Cardiac fibroblast (primary cell): Measurements from ENCODE around the gene ZNF718.
"Not testable (repeated sequence)": the region's sequence is repeated elsewhere in the genome, so short reads cannot be mapped to it uniquely, and the experiment has no call there.

ENCODE experiments used
- DNase-seq, 2 donors: peaks; one replicate each; pipeline versions ENCODE4 v3.0.0 to v3.0.0-alpha.2; 2010; ENCODE audit warnings: low read depth in 2 of 2
- H3K4me3 ChIP-seq, 2 donors: replicated peaks in 1 of 2; 1 replicate in 1 of 2; 2 replicates in 1 of 2; pipeline ENCODE4 v1.5.1; 2011; ENCODE audit warnings: low read depth in 2 of 2, low read length in 2 of 2, mild to moderate bottlenecking in 2 of 2, moderate library complexity in 1 of 2
- CTCF ChIP-seq: IDR thresholded peaks from one replicate; pipeline ENCODE4 v1.5.1; 2011; ENCODE audit warnings: low read depth, mild to moderate bottlenecking, low read length, inconsistent platforms

ZNF718 gene

DNA sequence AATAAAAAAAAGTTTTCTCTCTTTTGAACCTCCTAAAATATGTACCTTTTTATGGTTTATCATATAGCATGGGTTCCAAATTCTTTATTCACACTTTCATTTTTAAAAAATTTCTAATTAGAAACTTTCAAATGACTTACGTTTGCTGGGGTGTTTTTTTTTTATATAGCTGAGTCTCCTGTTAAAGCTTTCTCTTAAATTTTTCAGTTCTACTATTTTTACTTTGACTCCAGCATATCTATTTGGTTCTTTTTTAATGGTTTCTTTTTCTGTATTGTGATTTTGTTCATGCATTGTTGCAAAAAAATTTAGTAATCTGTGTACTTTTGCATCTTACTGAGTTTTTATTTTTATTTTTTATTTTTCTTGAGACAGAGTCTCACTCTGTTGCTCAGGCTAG lies 22.3 kb downstream of the ZNF718 start:
- H3K4me3 ChIP-seq = no peak overlapping the region
- TF ChIP-seq CTCF = no peak
- no peak for DNase-seq

DNA sequence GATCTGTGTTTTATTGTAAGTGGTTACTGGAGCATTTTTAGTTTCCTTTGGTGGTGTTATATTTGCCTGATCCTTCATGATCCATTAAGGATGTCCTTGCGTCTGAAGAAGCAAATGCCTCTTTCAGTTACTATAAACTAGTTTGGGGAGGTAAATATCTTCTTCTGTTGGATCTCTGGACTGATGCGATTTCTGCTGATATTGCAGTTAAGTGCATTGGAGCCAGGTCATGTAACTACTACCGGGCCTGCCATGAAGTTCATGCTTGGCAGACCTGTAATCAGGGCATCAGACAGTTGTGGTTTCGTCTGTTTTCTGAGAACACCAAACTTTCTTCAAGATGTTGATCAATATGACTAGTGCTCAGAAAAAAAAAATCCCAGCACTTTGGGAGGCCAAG lies 22.9 kb downstream of the ZNF718 start:
- no peak for DNase-seq
- TF ChIP-seq CTCF = no peak
- no peak overlapping the region for H3K4me3 ChIP-seq

DNA sequence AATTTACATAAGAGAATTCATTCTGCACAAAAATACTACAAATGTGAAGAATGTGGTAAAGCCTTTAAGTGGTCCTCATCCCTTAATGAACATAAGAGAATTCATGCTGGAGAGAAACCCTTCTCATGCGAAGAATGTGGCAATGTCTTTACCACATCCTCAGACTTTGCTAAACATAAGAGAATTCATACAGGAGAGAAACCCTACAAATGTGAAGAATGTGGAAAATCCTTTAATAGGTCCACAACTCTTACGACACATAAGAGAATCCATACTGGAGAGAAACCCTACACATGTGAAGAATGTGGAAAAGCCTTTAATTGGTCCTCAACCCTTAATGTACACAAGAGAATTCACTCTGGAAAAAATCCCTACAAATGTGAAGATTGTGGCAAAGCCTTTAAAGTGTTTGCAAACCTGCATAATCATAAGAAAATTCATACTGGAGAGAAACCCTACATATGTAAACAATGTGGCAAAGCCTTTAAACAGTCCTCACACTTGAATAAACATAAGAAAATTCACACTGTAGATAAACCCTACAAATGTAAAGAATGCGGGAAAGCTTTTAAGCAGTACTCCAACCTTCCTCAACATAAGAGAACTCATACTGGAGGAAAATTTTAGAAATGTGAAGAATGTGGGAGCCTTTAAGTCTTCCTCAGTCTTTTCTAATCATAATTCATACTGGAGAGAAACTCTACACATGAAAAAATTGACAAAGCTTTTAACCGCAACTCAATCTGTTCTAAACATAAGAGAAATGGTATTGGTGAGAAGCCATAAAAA lies 37.4 kb downstream of the ZNF718 start:
- no peak for TF ChIP-seq CTCF
- H3K4me3 ChIP-seq = no peak overlapping the region
- DNase-seq = peak in 1 of 2 donors; percentile 14

- not testable (repeated sequence) for DNase-seq, H3K4me3 ChIP-seq
Measured at GRCh38 chr4:169640-170039, 45.3 kb downstream of the ZNF718 start.

DNA sequence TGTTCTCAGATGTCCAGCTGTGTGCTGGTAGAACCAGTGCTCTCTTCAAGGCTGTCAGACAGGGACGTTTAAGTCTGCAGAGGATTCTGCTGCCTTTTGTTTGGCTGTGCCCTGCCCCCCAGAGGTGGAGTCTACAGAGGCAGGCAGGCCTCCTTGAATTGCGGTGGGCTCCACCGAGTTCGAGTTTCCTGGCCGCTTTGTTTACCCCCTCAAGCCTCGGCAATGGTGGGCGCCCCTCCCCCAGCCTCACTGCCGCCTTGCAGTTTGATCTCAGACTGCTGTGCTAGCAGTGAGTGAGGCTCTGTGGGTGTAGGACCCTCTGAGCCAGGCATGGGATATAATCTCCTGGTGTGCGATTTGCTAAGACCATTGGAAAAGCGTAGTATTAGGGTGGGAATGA lies 47.0 kb downstream of the ZNF718 start:
- DNase-seq, H3K4me3 ChIP-seq: not testable (repeated sequence)

DNA sequence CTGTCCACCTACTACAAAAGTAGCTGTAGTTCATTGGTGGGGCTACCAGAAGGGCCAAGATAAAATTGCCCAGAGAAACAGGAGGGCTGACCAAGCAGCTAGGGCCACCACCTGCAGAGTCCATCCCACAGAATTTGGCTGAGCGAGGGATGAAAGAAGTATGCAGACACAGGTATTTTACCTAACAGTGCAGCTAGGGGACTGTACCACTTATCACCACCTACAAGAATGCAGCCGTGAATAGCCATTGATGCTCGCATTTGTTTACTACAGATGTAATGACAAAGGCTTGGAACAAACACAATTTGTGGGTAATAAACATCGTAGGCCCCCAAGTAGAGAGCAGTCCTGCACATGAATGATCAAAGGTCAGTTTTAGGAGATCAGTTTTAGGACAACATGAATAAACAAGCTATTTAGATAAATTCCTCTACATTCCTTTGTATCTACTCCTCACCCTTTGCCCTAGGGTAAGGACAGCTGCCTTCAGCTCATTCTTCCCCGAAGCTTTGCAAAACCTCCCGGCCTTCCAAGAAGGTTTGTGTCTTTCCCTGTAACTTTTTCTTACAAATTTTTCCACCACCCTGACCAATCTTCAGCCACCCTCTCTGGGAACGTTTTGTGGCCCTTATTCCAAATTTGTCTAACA lies 49.5 kb downstream of the ZNF718 start:
- H3K4me3 ChIP-seq = no peak overlapping the region
- no peak for TF ChIP-seq CTCF
- DNase-seq = no peak

GRCh38 chr4:175986-176385 lies 51.7 kb downstream of the ZNF718 start:
- no peak for TF ChIP-seq CTCF
- H3K4me3 ChIP-seq = no peak overlapping the region
- DNase-seq = no peak

DNA sequence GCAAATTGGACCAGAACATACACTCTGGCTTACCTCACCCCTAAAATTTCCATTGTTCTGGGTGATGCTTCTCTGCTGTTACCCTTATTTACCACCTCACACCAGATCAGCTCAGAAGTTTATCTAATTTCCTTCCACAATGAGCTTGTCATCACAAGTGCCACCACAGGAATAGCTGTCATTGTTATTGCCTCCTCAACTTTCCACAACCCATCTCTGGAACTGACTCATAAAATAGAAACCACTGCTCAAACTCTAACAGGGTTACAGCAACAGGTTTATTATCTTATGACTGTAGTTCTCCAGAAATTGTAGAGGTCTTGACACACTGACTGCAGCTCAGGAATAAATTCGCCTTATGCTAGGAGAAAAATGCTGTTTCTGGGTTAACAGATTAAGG lies 52.7 kb downstream of the ZNF718 start:
- no peak for DNase-seq
- H3K4me3 ChIP-seq = no peak overlapping the region
- TF ChIP-seq CTCF = no peak

- H3K4me3 ChIP-seq, DNase-seq: not testable (repeated sequence)
Measured at GRCh38 chr4:182225-182624, 57.9 kb downstream of the ZNF718 start.
